Spleen (tissue), 11 donors: ENCODE results near the gene INPP4B. TPM values are rescaled to one million over a fixed set of nuclear protein-coding genes. Genes with fewer than 3 reads are reported as not detected.

Experiments
- DNase-seq: peaks from one replicate; pipeline ENCODE4 v3.0.0-alpha.2; 2020
- H3K27ac ChIP-seq, 8 donors: fragments of 200-600 bp; sonication (generic) in 7 of 8; 1 replicate in 4 of 8; 2 replicates in 4 of 8; pipeline versions ENCODE4 v1.5.0 to v1.8.0; 2016 to 2021; ENCODE audit warnings: inconsistent platforms in 4 of 8, mild to moderate bottlenecking in 4 of 8, moderate library complexity in 1 of 8
- H3K27me3 ChIP-seq, 7 donors: fragments of 200-600 bp; sonication (generic) in 6 of 7; replicated peaks in 1 of 7; 1 replicate in 4 of 7; 2 replicates in 3 of 7; pipeline versions ENCODE4 v1.5.0 to v1.8.0; 2016 to 2021; ENCODE audit warnings: inconsistent platforms in 3 of 7, mild to moderate bottlenecking in 1 of 7
- H3K36me3 ChIP-seq, 6 donors: fragments of 200-600 bp; sonication (generic) in 5 of 6; 1 replicate in 4 of 6; 2 replicates in 2 of 6; pipeline versions ENCODE4 v1.5.0 to v1.8.0; 2016 to 2021; ENCODE audit warnings: inconsistent platforms in 2 of 6
- H3K4me1 ChIP-seq, 6 donors: fragments of 200-600 bp; sonication (generic) in 5 of 6; 1 replicate in 3 of 6; 2 replicates in 3 of 6; pipeline versions ENCODE4 v1.5.0 to v1.8.0; 2016 to 2021; ENCODE audit warnings: inconsistent platforms in 3 of 6
- H3K4me3 ChIP-seq, 8 donors: fragments of 200-600 bp; sonication (generic) in 7 of 8; 1 replicate in 4 of 8; 2 replicates in 4 of 8; pipeline versions ENCODE4 v1.5.0 to v1.8.0; 2016 to 2021; ENCODE audit warnings: inconsistent platforms in 4 of 8, mild to moderate bottlenecking in 4 of 8, moderate library complexity in 2 of 8
- H3K9me3 ChIP-seq, 8 donors: fragments of 200-600 bp; sonication (generic) in 7 of 8; 1 replicate in 4 of 8; 2 replicates in 4 of 8; pipeline versions ENCODE4 v1.5.0 to v1.8.0; 2016 to 2021; ENCODE audit warnings: inconsistent platforms in 4 of 8
- CTCF ChIP-seq, 11 experiments: fragments of 200-600 bp in 7 of 11; fragments of 450-650 bp in 4 of 11; sonication (generic) in 4 of 11; IDR thresholded peaks in 8 of 11; conservative IDR thresholded peaks in 3 of 11; 1 replicate in 7 of 11; 2 replicates in 4 of 11; pipeline versions ENCODE4 v1.4.0 to v1.8.0; 2016 to 2021; ENCODE audit warnings: antibody characterized with exemption in 11 of 11, inconsistent platforms in 4 of 11, mild to moderate bottlenecking in 1 of 11
- POLR2A ChIP-seq, 3 donors: fragments of 450-650 bp; IDR thresholded peaks; one replicate each; pipeline ENCODE4 v1.5.1; 2017; ENCODE audit warnings: antibody characterized with exemption in 3 of 3, mild to moderate bottlenecking in 1 of 3
- POLR2AphosphoS5 ChIP-seq, 3 donors: sonication (generic); formaldehyde crosslinking; IDR thresholded peaks; one replicate each; pipeline ENCODE4 v1.5.1; 2017; ENCODE audit warnings: antibody characterized with exemption in 3 of 3
- WGBS, 5 donors: extraction: QIAGEN DNeasy Blood & Tissue Kit in 3 of 5; methylation state at CpG; one replicate each; pipeline versions ENCODE4 v1.1.5 to v1.1.7; 2013 to 2018; 5-methylcytosine and 5-hydroxymethylcytosine counted together
- intact Hi-C: fragments of 100-400 bp; cut with DNase I; formaldehyde crosslinking; loops from one replicate; pipeline ENCODE4 v1.15.0; 2023; ENCODE audit warnings: low total_unique reads
- polyA plus RNA-seq, 3 donors: library from polyadenylated mRNA; stranded (reverse); fragments of 200-250 nt; gene quantifications; one replicate each; pipeline ENCODE4 v1.2.1, GENCODE V29; 2013
- total RNA-seq, 7 donors: library from RNA; depleted of rRNA in 3 of 7; stranded (reverse); fragments of >200 nt in 3 of 7; fragmentation: NEBNext Ultra II Directional in 4 of 7; extraction: Animal tissue kit (Norgen Biotek cat#: 25700) in 4 of 7; gene quantifications; one replicate each; pipeline versions ENCODE4 v1.1.0 to v1.2.1, GENCODE V29; 2016 to 2021
- donor health status: healthy with polysubstance abuse.
- donor health status: DM: no; HTN: no; CAD: no; lungs with moderate emphysema.
- donor health status: DM: no; HTN: no; CAD: no.
- donor health status: Bipolar disorder and iron deficiency.
- donor health status: healthy.
- donor health status: DM: no; HTN: no; CAD: no.
- donor health status: DM: yes; HTN: yes; CAD: no.

Gene INPP4B
- total and polyA plus RNA-seq, 10 donors = 0.78 to 31.6 (median 26.8) TPM

GRCh38 chr4:142607976-142608375, 238.1 kb downstream of the INPP4B start:
- no peak for DNase-seq
- Histone ChIP-seq H3K9me3 (peaks cover 0 to 38% (median 29%) of the 10 kb centered on the region in 8 donors), H3K36me3 (no peaks in the 10 kb centered on the region), H3K27ac (no peak overlapping the region), H3K4me3 (no peak overlapping the region), H3K4me1 (no peaks in the 10 kb centered on the region), H3K27me3 (no peaks in the 10 kb centered on the region)
- intact Hi-C loops = no loop called here
- WGBS, 5 donors = 73 to 100% (median 92%) methylated on average over 1 of the region's 1 CpG
- TF ChIP-seq POLR2AphosphoS5 (IDR thresholded peaks at IDR 0.05) (no peak), POLR2A (IDR thresholded peaks at IDR 0.05) (no peak), CTCF (IDR thresholded peaks at IDR 0.05 in 8 of 11, conservative IDR thresholded peaks at IDR 0.05 in 3 of 11) (no peak)

- 73 to 92% (median 79%) methylated on average over 1 of the region's 1 CpG for WGBS, 5 donors
- Histone ChIP-seq H3K9me3 (peaks cover 0 to 51% (median 34%) of the 10 kb centered on the region in 8 donors), H3K4me3 (no peak overlapping the region), H3K27me3 (no peaks in the 10 kb centered on the region), H3K27ac (no peak overlapping the region), H3K36me3 (peaks cover 0 to 5% (median 0%) of the 10 kb centered on the region in 6 donors), H3K4me1 (no peaks in the 10 kb centered on the region)
- intact Hi-C loops = no loop called here
- TF ChIP-seq POLR2AphosphoS5 (IDR thresholded peaks at IDR 0.05) (no peak), CTCF (IDR thresholded peaks at IDR 0.05 in 8 of 11, conservative IDR thresholded peaks at IDR 0.05 in 3 of 11) (no peak), POLR2A (IDR thresholded peaks at IDR 0.05) (no peak)
- DNase-seq = no peak
Observed at GRCh38 chr4:142600952-142601351, 245.1 kb downstream of the INPP4B start.

GRCh38 chr4:142598132-142598531, 248.0 kb downstream of the INPP4B start:
- Histone ChIP-seq H3K27ac (no peak overlapping the region), H3K4me3 (no peak overlapping the region), H3K27me3 (no peaks in the 10 kb centered on the region), H3K9me3 (peaks cover 0 to 26% (median 13%) of the 10 kb centered on the region in 8 donors), H3K36me3 (peaks cover 0 to 5% (median 0%) of the 10 kb centered on the region in 6 donors), H3K4me1 (no peaks in the 10 kb centered on the region)
- no peak for DNase-seq
- intact Hi-C loops = no loop called here
- TF ChIP-seq CTCF (IDR thresholded peaks at IDR 0.05 in 8 of 11, conservative IDR thresholded peaks at IDR 0.05 in 3 of 11) (no peak), POLR2AphosphoS5 (IDR thresholded peaks at IDR 0.05) (no peak), POLR2A (IDR thresholded peaks at IDR 0.05) (no peak)

GRCh38 chr4:142596595-142596994, 249.5 kb downstream of the INPP4B start:
- H3K27ac ChIP-seq = no peak overlapping the region
- no peak for DNase-seq
- H3K27me3 ChIP-seq = no peaks in the 10 kb centered on the region
- TF ChIP-seq POLR2AphosphoS5 (IDR thresholded peaks at IDR 0.05) (no peak), CTCF (IDR thresholded peaks at IDR 0.05 in 8 of 11, conservative IDR thresholded peaks at IDR 0.05 in 3 of 11) (no peak)
- intact Hi-C loops = no loop called here
- peaks cover 0 to 5% (median 0%) of the 10 kb centered on the region in 6 donors for H3K36me3 ChIP-seq
- H3K4me3 ChIP-seq = no peak overlapping the region
- H3K9me3 ChIP-seq = peaks cover 0 to 11% (median under 1%) of the 10 kb centered on the region in 8 donors
- WGBS, 5 donors = 80 to 90% (median 87%) methylated on average over 3 of the region's 3 CpGs
- H3K4me1 ChIP-seq = no peaks in the 10 kb centered on the region
